CD4-positive, alpha-beta T cell treated with Interferon gamma for 1 hour (primary cell): Measurements from ENCODE around the gene ACVR2B.

Experiments
- DNase-seq: peaks from one replicate; pipeline ENCODE4 v3.0.0-alpha.2; 2020

Gene ACVR2B

GRCh38 chr3:38534180-38534579, 80.5 kb downstream of the ACVR2B start:
- DNase-seq, result no peak

- DNase-seq, result no peak
These were observed 80.9 kb downstream of the ACVR2B start for GRCh38 chr3:38534604-38535003.

GRCh38 chr3:38536671-38537070, 83.0 kb downstream of the ACVR2B start:
- no peak for DNase-seq

- DNase-seq, result no peak
These were observed 85.2 kb downstream of the ACVR2B start for GRCh38 chr3:38538773-38539353.

GRCh38 chr3:38541806-38542205, 88.1 kb downstream of the ACVR2B start:
- no peak for DNase-seq
